H9 (cell line): ENCODE measurements around the gene STYXL2. TPM values are rescaled to one million over a fixed set of nuclear protein-coding genes. Genes with fewer than 3 reads are reported as not detected.

Experiments
- DNase-seq: peaks from one replicate; pipeline ENCODE4 v3.0.0-alpha.2; 2017
- H2AFZ ChIP-seq: one replicate; pipeline ENCODE4 v1.6.1; 2013; ENCODE audit warnings: mild to moderate bottlenecking, low read length, control low read depth, moderate library complexity
- H2AK5ac ChIP-seq: 2 replicates; pipeline ENCODE4 v1.6.1; 2013; ENCODE audit warnings: low read length, control low read depth, mixed read lengths; ENCODE audit not compliant: insufficient read length
- H2BK120ac ChIP-seq: one replicate; pipeline ENCODE4 v1.6.1; 2013; ENCODE audit warnings: low read depth, mild to moderate bottlenecking, low read length, control low read depth, inconsistent platforms; ENCODE audit not compliant: poor library complexity, severe bottlenecking
- H2BK12ac ChIP-seq: 2 replicates; pipeline ENCODE4 v1.6.1; 2013; ENCODE audit warnings: low read length, control low read depth, mixed read lengths, low read depth; ENCODE audit not compliant: insufficient read length
- H2BK15ac ChIP-seq: 2 replicates; pipeline ENCODE4 v1.6.1; 2013; ENCODE audit warnings: low read depth, low read length, control low read depth
- H2BK20ac ChIP-seq: one replicate; pipeline ENCODE4 v1.6.1; 2013; ENCODE audit warnings: low read depth, mild to moderate bottlenecking, low read length, control low read depth, inconsistent platforms; ENCODE audit not compliant: poor library complexity, severe bottlenecking
- H2BK5ac ChIP-seq: 2 replicates; pipeline ENCODE4 v1.6.1; 2013; ENCODE audit warnings: low read length, control low read depth, mixed read lengths; ENCODE audit not compliant: insufficient read length
- H3K14ac ChIP-seq: 2 replicates; pipeline ENCODE4 v1.6.1; 2013; ENCODE audit warnings: low read length, control low read depth; ENCODE audit not compliant: insufficient read depth
- H3K18ac ChIP-seq: 2 replicates; pipeline ENCODE4 v1.6.1; 2013; ENCODE audit warnings: low read depth, mild to moderate bottlenecking, mixed read lengths, low read length, control low read depth; ENCODE audit not compliant: insufficient read length
- H3K23ac ChIP-seq: 2 replicates; pipeline ENCODE4 v1.6.1; 2013; ENCODE audit warnings: low read length, control low read depth, mixed read lengths, low read depth; ENCODE audit not compliant: insufficient read length
- H3K23me2 ChIP-seq: 2 replicates; pipeline ENCODE4 v1.6.1; 2013; ENCODE audit warnings: low read depth, mild to moderate bottlenecking, mixed read lengths, low read length, control low read depth; ENCODE audit not compliant: insufficient read length, poor library complexity, severe bottlenecking
- H3K27ac ChIP-seq: 2 replicates; pipeline ENCODE4 v1.5.1; 2013; ENCODE audit warnings: low read length, control low read depth, mixed read lengths, low read depth; ENCODE audit not compliant: insufficient read length
- H3K27me3 ChIP-seq: 2 replicates; pipeline ENCODE4 v1.6.1; 2013; ENCODE audit warnings: low read length, control low read depth, inconsistent platforms; ENCODE audit not compliant: insufficient read depth
- H3K4ac ChIP-seq: 2 replicates; pipeline ENCODE4 v1.6.1; 2013; ENCODE audit warnings: low read depth, mild to moderate bottlenecking, control low read depth, inconsistent platforms, low read length, moderate library complexity
- H3K4me1 ChIP-seq: 2 replicates; pipeline ENCODE4 v1.6.1; 2013; ENCODE audit warnings: low read length, control low read depth, inconsistent platforms; ENCODE audit not compliant: insufficient read depth
- H3K4me2 ChIP-seq: 2 replicates; pipeline ENCODE4 v1.6.1; 2013; ENCODE audit warnings: low read length, control low read depth, mixed read lengths; ENCODE audit not compliant: insufficient read length, insufficient read depth
- H3K56ac ChIP-seq: 2 replicates; pipeline ENCODE4 v1.6.1; 2013; ENCODE audit warnings: low read depth, mild to moderate bottlenecking, mixed read lengths, low read length, control low read depth; ENCODE audit not compliant: insufficient read length
- H3K79me1 ChIP-seq: 2 replicates; pipeline ENCODE4 v1.6.1; 2013; ENCODE audit warnings: low read depth, mild to moderate bottlenecking, moderate library complexity, low read length, control low read depth, inconsistent platforms; ENCODE audit not compliant: insufficient read depth, poor library complexity, severe bottlenecking
- H3K79me2 ChIP-seq: 2 replicates; pipeline ENCODE4 v1.6.1; 2013; ENCODE audit warnings: low read length, control low read depth, inconsistent platforms; ENCODE audit not compliant: insufficient read depth
- H3K9ac ChIP-seq: 2 replicates; pipeline ENCODE4 v1.6.1; 2013; ENCODE audit warnings: low read length, control low read depth, mixed read lengths; ENCODE audit not compliant: insufficient read length; ENCODE audit errors: extremely low read depth
- H3K9me3 ChIP-seq: one replicate; pipeline ENCODE4 v1.6.1; 2013; ENCODE audit warnings: low read depth, low read length, inconsistent platforms; ENCODE audit not compliant: control insufficient read depth
- H3T11ph ChIP-seq: one replicate; pipeline ENCODE4 v1.6.1; 2013; ENCODE audit warnings: mild to moderate bottlenecking, low read length, control low read depth, inconsistent platforms
- H4K20me1 ChIP-seq: one replicate; pipeline ENCODE4 v1.6.1; 2013; ENCODE audit not compliant: control insufficient read depth, insufficient read length, insufficient read depth
- H4K5ac ChIP-seq: 2 replicates; pipeline ENCODE4 v1.6.1; 2013; ENCODE audit warnings: low read depth, mild to moderate bottlenecking, mixed read lengths, low read length, control low read depth; ENCODE audit not compliant: insufficient read length
- H4K8ac ChIP-seq: replicated peaks from 2 replicates; pipeline ENCODE4 v1.6.1; 2013; ENCODE audit warnings: low read length, control low read depth, mixed read lengths, low read depth; ENCODE audit not compliant: insufficient read length
- H4K91ac ChIP-seq: 2 replicates; pipeline ENCODE4 v1.6.1; 2013; ENCODE audit warnings: low read depth, mild to moderate bottlenecking, moderate library complexity, mixed read lengths, low read length, control low read depth; ENCODE audit not compliant: insufficient read length
- H3K27ac Mint-ChIP-seq, 3 experiments: 2 replicates in 2 of 3; 3 replicates in 1 of 3; pipeline ENCODE4 v1.8.0; 2020 to 2021; ENCODE audit warnings: mixed read lengths in 3 of 3, mild to moderate bottlenecking in 1 of 3, moderate library complexity in 1 of 3
- H3K27me3 Mint-ChIP-seq: 2 replicates; pipeline ENCODE4 v1.8.0; 2021; ENCODE audit warnings: low read depth, mild to moderate bottlenecking, moderate library complexity, mixed read lengths
- H3K36me3 Mint-ChIP-seq, 3 experiments: 2 replicates in 2 of 3; 3 replicates in 1 of 3; pipeline ENCODE4 v1.8.0; 2020 to 2021; ENCODE audit warnings: low read depth in 3 of 3, mixed read lengths in 3 of 3; ENCODE audit not compliant: insufficient read depth in 1 of 3
- H3K4me1 Mint-ChIP-seq, 2 experiments: 2 replicates each; pipeline ENCODE4 v1.8.0; 2020; ENCODE audit warnings: mixed read lengths in 2 of 2
- H3K4me3 Mint-ChIP-seq, 2 experiments: 2 replicates in 1 of 2; 3 replicates in 1 of 2; pipeline ENCODE4 v1.8.0; 2020 to 2021; ENCODE audit warnings: mild to moderate bottlenecking in 2 of 2, mixed read lengths in 2 of 2, moderate library complexity in 1 of 2
- H3K9me3 Mint-ChIP-seq, 2 experiments: 2 replicates in 1 of 2; 3 replicates in 1 of 2; pipeline ENCODE4 v1.8.0; 2020; ENCODE audit warnings: mild to moderate bottlenecking in 2 of 2, mixed read lengths in 2 of 2, moderate library complexity in 1 of 2
- CTCF ChIP-seq: fragments of 200-600 bp; sonication (generic); conservative IDR thresholded peaks from 3 replicates; pipeline ENCODE4 v1.8.0; 2021; ENCODE audit warnings: antibody characterized with exemption, mild to moderate bottlenecking
- WGBS: extraction: QIAGEN DNeasy Blood & Tissue Kit; methylation state at CpG from one replicate; pipeline ENCODE4 v1.1.7; 2013; ENCODE audit warnings: missing lambda C conversion rate, low lambda C conversion rate, mixed read lengths; ENCODE audit not compliant: insufficient read length; ENCODE audit errors: extremely low coverage; 5-methylcytosine and 5-hydroxymethylcytosine counted together
- total RNA-seq: library from RNA; stranded (reverse); gene quantifications from 2 replicates; pipeline ENCODE4 v1.2.1, GENCODE V29; 2021

The STYXL2 gene
- total RNA-seq, 1 experiment from 2014 or later = 0.09 TPM

GRCh38 chr1:167077128-167077867 lies 16.6 kb upstream of the STYXL2 start:
- no peak overlapping the region for H4K8ac ChIP-seq
- Mint-ChIP-seq H3K27ac (no peak overlapping the region; a peak in 1 of 7 replicates), H3K4me3 (no peak overlapping the region), H3K27me3 (peaks cover 11% of the 10 kb centered on the region), H3K36me3 (no peaks in the 10 kb centered on the region), H3K4me1 (peaks cover 5% of the 10 kb centered on the region in 2 experiments), H3K9me3 (no peaks in the 10 kb centered on the region; a peak in 1 of 5 replicates)
- DNase-seq = no peak
- no peak overlapping the region for H3K56ac ChIP-seq
- no peak overlapping the region for H2BK15ac ChIP-seq
- no peak overlapping the region for H3K27ac ChIP-seq
- no peaks in the 10 kb centered on the region for H3K79me1 ChIP-seq
- no peak overlapping the region for H4K91ac ChIP-seq
- no peaks in the 10 kb centered on the region for H3K23me2 ChIP-seq
- H3K9me3 ChIP-seq = no peaks in the 10 kb centered on the region
- H3K14ac ChIP-seq = no peak overlapping the region
- no peaks in the 10 kb centered on the region for H3K79me2 ChIP-seq
- no peak overlapping the region for H3K9ac ChIP-seq
- no peak overlapping the region for H2BK20ac ChIP-seq
- H4K20me1 ChIP-seq = no peaks in the 10 kb centered on the region
- no peak overlapping the region for H3T11ph ChIP-seq
- TF ChIP-seq CTCF = no peak
- no peak overlapping the region for H3K23ac ChIP-seq
- no peak overlapping the region for H2BK120ac ChIP-seq
- WGBS = no CpG with 5 or more reads among the region's 3 CpGs
- no peak overlapping the region for H2AK5ac ChIP-seq
- H3K18ac ChIP-seq = no peak overlapping the region
- no peak overlapping the region for H4K5ac ChIP-seq
- H2BK5ac ChIP-seq = no peak overlapping the region
- no peaks in the 10 kb centered on the region for H3K4me1 ChIP-seq
- H2BK12ac ChIP-seq = no peak overlapping the region
- no peak overlapping the region for H3K4me2 ChIP-seq
- H3K4ac ChIP-seq = no peak overlapping the region
- no peaks in the 10 kb centered on the region for H3K27me3 ChIP-seq
- no peak overlapping the region for H2AFZ ChIP-seq
